NCI-H748 (cell line): Measurements from ENCODE around the gene IQSEC3.

Experiments
- DNase-seq: peaks from one replicate; lab custom pipeline; 2025; ENCODE audit not compliant: unreplicated experiment; lab: John Stamatoyannopoulos, UW

IQSEC3 gene

GRCh38 chr12:195951-196350 is 129.4 kb downstream of the IQSEC3 start:
- no peak for DNase-seq

GRCh38 chr12:196436-196835 is 129.9 kb downstream of the IQSEC3 start:
- DNase-seq, result no peak

GRCh38 chr12:197347-197746 is 130.8 kb downstream of the IQSEC3 start:
- DNase-seq, result no peak

- no peak for DNase-seq
These were observed 131.5 kb downstream of the IQSEC3 start for GRCh38 chr12:197911-198695.

- DNase-seq, result no peak
These were observed 132.1 kb downstream of the IQSEC3 start for GRCh38 chr12:198705-199104.

- no peak for DNase-seq
These were observed 134.8 kb downstream of the IQSEC3 start for GRCh38 chr12:201361-201760.

GRCh38 chr12:202081-202731 is 135.6 kb downstream of the IQSEC3 start:
- DNase-seq, result peak; percentile 67

- no peak for DNase-seq
These were observed 136.5 kb downstream of the IQSEC3 start for GRCh38 chr12:203074-203461.

- peak; percentile 13 for DNase-seq
These were observed 137.1 kb downstream of the IQSEC3 start for GRCh38 chr12:203462-204260.

- no peak for DNase-seq
These were observed 137.7 kb downstream of the IQSEC3 start for GRCh38 chr12:204261-204678.

GRCh38 chr12:205026-205425 is 138.5 kb downstream of the IQSEC3 start:
- no peak for DNase-seq

GRCh38 chr12:206746-207440 is 140.3 kb downstream of the IQSEC3 start:
- no peak for DNase-seq

GRCh38 chr12:207804-208203 is 141.2 kb downstream of the IQSEC3 start:
- DNase-seq, result no peak

- DNase-seq, result no peak
These were observed 142.2 kb downstream of the IQSEC3 start for GRCh38 chr12:208813-209212.

GRCh38 chr12:209246-209645 is 142.7 kb downstream of the IQSEC3 start:
- no peak for DNase-seq

- DNase-seq, result no peak
These were observed 143.3 kb downstream of the IQSEC3 start for GRCh38 chr12:209851-210250.

GRCh38 chr12:210277-211141 is 143.9 kb downstream of the IQSEC3 start:
- DNase-seq, result no peak

GRCh38 chr12:211142-211465 is 144.5 kb downstream of the IQSEC3 start:
- DNase-seq, result no peak

GRCh38 chr12:211639-212414 is 145.3 kb downstream of the IQSEC3 start:
- DNase-seq, result no peak

- DNase-seq, result no peak
These were observed 145.8 kb downstream of the IQSEC3 start for GRCh38 chr12:212415-212714.
